Dermis blood vessel endothelial cell (primary cell): Measurements from ENCODE around the gene RPS6KA4. TPM values are rescaled to one million over a fixed set of nuclear protein-coding genes. Genes with fewer than 3 reads are reported as not detected.
"Not testable (repeated sequence)": the region's sequence is repeated elsewhere in the genome, so short reads cannot be mapped to it uniquely, and the experiment has no call there.

Source experiments
- DNase-seq: peaks from one replicate; pipeline ENCODE4 v3.0.0; 2010
- total RNA-seq: library from RNA; depleted of rRNA; stranded (reverse); fragments of >200 nt; gene quantifications from 2 replicates; pipeline ENCODE4 v1.2.3, GENCODE V29; 2014

Gene RPS6KA4
- total RNA-seq, 1 donor from 2014 or later = 35.9 TPM

GRCh38 chr11:64390558-64390957 is 31.6 kb downstream of the RPS6KA4 start:
- DNase-seq = no peak

GRCh38 chr11:64391839-64392238 is 32.9 kb downstream of the RPS6KA4 start:
- DNase-seq = no peak

- DNase-seq = no peak
These were observed 36.6 kb downstream of the RPS6KA4 start for GRCh38 chr11:64395545-64396078.

- no peak for DNase-seq
These were observed 37.2 kb downstream of the RPS6KA4 start for GRCh38 chr11:64396079-64396591.

- no peak for DNase-seq
These were observed 41.1 kb downstream of the RPS6KA4 start for GRCh38 chr11:64400102-64400501.

GRCh38 chr11:64400667-64401066 is 41.7 kb downstream of the RPS6KA4 start:
- no peak for DNase-seq

- DNase-seq = no peak
These were observed 42.8 kb downstream of the RPS6KA4 start for GRCh38 chr11:64401775-64402174.

GRCh38 chr11:64403106-64403505 is 44.1 kb downstream of the RPS6KA4 start:
- DNase-seq = no peak

GRCh38 chr11:64406221-64406946 is 47.4 kb downstream of the RPS6KA4 start:
- DNase-seq = no peak

- no peak for DNase-seq
These were observed 48.3 kb downstream of the RPS6KA4 start for GRCh38 chr11:64407221-64407620.

GRCh38 chr11:64407630-64408029 is 48.7 kb downstream of the RPS6KA4 start:
- no peak for DNase-seq

GRCh38 chr11:64409278-64409677 is 50.3 kb downstream of the RPS6KA4 start:
- no peak for DNase-seq

- no peak for DNase-seq
These were observed 50.9 kb downstream of the RPS6KA4 start for GRCh38 chr11:64409707-64410403.

GRCh38 chr11:64410404-64410734 is 51.4 kb downstream of the RPS6KA4 start:
- DNase-seq = no peak

GRCh38 chr11:64413417-64413816 is 54.5 kb downstream of the RPS6KA4 start:
- DNase-seq = no peak

GRCh38 chr11:64415286-64415685 is 56.3 kb downstream of the RPS6KA4 start:
- DNase-seq = no peak

- no peak for DNase-seq
These were observed 57.2 kb downstream of the RPS6KA4 start for GRCh38 chr11:64415996-64416728.

GRCh38 chr11:64418233-64418632 is 59.3 kb downstream of the RPS6KA4 start:
- DNase-seq = not testable (repeated sequence)

- DNase-seq = no peak
These were observed 60.4 kb downstream of the RPS6KA4 start for GRCh38 chr11:64419257-64419790.

- DNase-seq = no peak
These were observed 61.0 kb downstream of the RPS6KA4 start for GRCh38 chr11:64419818-64420485.
